ENCODE measurements around the gene AHNAK2.
A peak's percentile ranks its signal among the peaks of the same experiment; 100 is the strongest.
"Not testable (repeated sequence)": the region's sequence is repeated elsewhere in the genome, so short reads cannot be mapped to it uniquely, and the experiment has no call there.

AHNAK2 gene

DNA sequence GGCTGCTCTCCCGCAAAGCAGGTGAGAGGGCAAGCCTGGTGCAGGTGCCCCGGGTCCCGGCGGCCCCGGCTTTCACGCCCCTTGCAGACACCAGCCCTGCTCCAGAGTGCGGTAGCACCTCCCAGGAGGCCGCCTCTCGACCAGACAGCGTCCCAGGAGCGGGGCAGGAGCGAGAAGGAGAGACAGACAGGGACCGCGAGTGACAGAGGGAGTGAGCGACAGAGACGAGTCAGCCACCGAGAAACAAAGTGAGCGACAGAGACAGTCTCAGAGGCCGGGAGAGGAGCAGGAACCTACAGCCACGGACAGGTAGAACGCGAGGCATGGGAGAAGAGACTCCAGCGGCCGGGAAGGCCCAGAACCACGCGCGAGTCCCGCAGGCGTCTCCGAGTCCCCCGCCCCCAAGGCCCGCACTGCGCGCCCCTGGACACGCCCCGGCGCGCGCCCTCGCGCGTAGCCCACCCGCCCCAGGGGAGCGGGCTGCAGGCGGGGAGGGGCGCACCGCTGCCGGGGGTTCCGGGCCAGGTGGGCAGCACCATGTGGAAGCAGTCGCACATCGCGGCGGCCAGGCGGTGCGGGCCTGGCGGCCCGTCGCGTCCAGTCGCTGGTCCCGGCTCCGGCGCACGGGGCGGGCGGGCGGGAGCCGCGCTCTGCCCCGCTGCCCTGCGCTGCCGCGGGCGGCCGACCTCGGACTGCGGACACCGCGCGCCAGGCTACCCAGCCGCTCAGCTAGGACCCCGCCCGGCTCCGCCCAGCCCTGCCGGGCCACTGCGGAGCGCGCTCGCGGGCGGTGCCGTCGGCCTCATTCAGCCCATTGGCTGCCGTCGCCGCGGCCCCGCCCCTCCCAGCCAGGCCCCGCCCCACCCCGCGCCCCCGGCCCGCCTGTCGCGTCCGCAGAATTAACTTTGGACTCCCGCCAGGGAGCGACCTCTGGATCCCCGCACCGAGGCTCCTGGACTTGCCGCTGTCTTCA is at the start of gene AHNAK2:
Gene AHNAK2, minus strand, starts transcription at position 694 of the 973 bp plus-strand sequence. Its CDS starts 137 bp downstream, at position 557.
- no peak for DNase-seq

DNA sequence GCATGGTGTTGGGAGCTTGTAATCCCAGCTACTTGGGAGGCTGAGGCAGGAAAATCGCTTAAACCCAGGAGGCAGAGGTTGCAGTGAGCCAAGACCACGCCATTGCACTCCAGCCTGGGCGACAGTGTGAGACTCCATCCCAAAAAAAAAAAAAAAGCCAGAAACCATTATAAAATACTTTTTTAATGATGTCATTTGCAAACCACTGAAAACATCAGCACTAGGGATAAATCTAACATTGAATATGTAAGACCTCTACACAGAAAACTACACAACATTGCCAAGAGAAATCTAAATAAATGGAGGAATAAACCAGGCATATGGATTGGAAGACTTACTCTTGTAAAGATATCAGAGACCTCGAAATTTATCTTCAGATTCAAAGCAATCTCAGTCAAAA is 49.5 kb upstream of the AHNAK2 start:
- DNase-seq: not testable (repeated sequence)

DNA sequence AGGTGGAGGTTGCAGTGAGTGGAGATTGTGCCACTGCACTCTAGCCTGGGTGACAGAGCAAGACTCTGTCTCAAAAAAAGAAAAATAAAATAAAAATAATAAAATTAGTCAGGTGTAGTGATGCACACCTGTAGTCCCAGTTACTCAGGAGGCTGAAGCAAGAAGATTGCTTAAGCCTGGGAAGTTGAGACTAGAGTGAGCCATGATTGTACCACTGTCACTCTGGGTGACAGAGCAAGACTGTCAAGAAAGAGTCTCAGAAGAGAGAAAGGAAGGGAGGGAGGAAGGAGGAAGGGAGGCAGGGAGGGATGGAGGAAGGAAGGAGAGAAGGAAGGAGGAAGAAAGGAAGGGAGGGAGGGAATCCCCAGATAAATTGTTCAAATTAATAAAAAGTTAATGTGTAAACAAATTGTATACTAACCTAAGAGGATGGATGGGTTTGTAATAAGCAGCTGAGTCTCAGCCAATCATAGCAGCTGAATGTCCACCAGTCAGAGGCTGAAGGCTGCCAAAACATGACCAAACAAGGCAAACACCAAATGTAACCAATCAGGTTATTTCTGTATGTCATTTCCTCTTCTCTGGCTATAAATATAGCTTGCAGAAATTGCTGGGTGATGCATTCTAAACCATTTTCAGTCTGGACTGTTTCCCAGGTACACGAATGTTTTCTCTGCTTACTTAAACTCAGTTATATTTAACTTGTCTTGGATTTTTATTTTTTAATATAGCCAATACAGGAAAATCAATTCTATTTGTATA is 48.8 kb upstream of the AHNAK2 start:
- no peak for DNase-seq

DNA sequence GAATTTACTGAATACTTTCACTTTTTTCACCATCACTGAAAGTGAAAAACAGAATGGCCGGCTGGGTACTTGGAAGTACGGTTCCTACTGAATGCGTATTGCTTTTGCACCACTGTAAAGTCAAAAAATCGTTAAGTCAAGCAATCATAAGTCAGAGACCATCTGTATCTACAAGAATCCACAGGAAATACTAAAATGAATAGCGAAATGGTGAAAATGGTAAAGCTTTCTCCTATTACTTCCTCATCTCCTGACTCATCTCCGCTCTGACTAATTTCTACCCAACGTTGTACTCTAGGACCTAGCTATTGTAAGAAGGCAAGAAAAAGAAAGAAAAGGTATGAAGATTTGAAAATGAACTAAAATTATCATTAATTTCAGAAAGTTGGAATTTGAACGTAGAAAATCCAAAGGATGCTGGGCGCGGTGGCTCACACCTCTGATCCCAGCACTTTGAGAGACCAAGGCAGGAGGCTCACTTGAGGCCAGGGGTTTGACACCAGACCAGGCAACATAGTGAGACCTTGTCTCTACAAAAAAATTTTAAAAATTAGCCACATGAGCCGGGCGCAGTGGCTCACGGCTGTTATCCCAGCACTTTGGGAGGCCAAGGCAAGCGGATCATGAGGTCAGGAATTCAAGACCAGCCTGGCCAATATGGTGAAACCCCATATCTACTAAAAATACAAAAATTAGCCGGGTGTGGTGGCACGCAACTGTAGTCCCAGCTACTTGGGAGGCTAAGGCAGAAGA is 48.0 kb upstream of the AHNAK2 start:
- DNase-seq: no peak

DNA sequence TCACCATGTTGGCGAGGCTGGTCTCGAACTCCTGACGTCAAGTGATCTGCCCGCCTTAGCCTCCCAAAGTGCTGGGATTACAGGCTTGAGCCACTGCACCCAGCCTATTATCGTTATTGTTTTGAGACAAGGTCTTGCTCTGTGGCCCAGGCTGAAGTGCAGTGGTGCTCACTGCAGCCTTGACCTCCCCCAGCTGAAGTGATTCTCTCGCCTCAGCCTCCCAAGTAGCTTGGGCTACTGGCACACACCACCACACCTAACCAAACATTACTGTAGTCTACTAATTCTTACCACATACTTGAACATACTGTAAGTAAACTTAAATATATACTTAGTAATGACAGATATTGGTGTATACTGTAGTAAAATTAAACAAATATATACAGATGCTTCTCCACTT is 47.3 kb upstream of the AHNAK2 start:
- DNase-seq: no peak

DNA sequence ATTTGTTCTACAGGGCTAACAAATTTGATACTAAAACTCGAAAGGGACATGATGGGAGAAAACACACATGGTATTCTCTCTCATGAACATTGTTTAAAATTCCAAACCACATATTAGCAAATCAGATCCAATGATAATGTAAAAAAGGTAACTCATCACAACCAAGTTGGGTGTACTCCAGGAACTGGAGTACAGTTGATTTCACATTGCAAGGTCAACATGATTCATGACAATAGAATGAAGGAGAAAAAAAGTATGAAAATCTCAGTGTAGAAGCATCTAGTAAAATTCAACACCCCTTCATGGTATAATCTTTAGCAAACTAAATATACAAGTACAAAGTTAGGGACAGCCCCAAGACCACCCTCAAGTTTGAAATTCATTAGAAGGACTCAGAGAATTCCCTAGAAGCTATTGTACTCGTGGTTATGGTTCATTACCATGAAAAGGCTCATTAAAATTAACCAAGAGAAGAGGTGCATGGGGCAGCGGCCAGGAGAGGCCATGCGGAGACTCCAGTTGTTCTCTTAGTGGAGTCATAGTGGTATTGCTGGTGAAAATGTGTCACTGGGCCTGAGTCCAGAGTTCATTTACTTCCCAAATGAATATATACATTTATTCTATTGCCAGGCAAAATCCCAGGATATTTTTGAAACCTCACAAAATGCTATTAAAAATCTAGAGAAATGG is 45.8 kb upstream of the AHNAK2 start:
- no peak for DNase-seq

DNA sequence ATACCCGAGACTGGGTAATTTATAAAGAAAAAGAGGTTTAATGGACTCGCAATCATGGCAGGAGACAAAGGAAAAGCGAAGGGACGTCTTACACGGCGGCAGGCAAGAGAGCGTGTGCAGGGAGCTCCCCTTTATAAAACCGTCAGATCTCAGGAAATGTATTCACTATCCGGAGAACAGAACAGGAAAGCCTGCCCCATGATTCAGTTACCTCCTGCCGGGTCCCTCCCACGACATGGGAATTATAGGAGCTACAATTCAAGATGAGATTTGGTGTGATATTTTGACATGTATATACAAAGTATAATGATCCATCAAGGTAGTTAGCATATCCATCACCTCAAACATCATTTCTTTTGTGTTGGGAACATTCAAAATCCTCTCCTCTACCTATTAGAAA is 45.0 kb upstream of the AHNAK2 start:
- DNase-seq: no peak

DNA sequence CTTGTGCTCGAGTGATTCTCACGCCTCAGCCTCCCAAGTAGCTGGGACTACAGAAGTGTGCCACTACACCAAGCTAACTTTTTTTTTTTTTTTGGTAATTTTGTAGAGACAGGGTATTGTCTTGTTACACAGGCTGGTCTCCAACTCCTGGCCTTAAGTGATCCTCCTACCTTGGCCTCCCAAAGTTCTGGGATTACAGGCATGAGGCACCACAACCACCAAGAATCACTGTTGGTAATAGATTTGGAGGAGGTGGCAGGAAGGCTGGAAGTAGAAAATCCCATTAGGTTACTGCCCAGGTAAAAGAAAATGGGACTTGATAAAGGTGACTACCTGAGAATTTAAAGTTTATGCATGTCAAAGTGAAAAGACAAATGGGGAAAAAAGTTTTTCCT is 44.1 kb upstream of the AHNAK2 start:
- DNase-seq: no peak

DNA sequence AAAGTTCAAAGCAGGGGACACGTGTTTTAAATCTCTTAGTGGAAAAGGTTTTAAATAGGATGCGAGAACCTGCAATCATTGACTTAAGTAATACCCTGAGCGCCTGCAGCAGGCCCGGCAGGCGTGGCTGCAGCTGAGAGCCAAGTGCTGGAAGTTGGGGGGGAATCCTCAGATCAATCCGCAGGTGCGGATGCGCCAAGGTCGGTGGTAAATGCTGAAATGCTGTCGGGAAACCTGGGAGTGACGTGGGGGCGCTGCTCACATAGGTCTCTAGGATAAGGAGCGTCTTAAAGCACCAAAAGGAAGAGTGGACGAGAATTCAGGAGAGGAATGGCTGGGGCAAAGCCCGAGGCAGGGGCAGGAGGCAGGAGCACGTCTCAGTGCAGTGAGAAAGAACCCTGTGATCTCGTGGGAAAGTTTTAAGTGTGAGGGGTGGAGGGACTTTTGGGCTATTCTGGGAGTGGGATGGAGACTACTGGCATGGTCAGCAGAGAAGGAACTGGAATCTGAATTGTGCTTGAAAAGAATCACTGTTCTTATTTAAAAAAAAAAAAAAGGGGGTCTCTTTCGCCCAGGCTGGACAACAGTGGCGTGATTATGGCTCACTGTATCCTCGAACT is 43.6 kb upstream of the AHNAK2 start:
- no peak for DNase-seq

DNA sequence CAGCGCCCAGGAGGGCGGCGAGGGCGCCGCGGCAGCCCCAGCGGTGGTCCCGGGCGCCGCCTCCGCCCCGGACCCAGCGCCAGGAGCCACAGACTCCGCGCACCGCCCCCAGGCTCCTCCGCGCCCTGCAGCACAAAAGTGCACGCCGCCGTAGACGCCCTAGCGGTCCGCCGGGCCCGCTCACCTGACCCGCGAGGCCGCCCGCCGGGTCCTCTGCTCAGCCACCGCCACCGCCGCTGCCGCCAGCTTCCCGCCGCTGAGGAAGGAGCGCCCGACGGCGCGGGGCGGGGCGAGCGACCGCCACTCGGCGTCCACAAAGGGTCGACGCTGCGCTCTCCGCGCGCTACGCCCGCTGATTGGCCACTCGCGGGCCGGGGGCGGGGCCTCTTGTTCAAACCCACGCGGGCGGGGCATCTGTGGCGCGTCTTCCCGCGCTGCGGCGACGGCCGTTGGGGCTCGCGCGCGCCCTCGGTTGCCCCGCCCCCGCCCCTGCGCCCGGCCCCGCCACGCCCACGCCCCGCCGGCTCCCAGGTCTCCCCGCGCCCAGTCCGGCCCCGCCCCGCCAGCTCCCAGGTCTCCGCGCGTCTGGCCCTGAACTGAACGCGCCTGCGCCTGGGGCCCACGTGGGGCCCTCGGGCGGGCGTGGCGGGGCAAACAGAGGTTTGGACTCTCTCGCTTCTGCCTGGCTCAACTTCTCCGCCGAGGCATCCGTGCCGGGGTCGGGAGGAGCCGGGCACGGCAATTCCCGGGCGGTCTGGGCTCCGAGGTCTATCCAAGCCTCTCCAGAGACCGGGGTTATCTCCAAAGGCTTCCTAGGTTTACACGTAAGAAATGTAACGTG is 42.9 kb upstream of the AHNAK2 start, which contains the start of gene CDCA4:
Gene CDCA4, minus strand, starts transcription at position 269 of the 841 bp plus-strand sequence. CDS start 9,154 bp downstream, outside the sequence.
- DNase-seq: peak; percentile 82

DNA sequence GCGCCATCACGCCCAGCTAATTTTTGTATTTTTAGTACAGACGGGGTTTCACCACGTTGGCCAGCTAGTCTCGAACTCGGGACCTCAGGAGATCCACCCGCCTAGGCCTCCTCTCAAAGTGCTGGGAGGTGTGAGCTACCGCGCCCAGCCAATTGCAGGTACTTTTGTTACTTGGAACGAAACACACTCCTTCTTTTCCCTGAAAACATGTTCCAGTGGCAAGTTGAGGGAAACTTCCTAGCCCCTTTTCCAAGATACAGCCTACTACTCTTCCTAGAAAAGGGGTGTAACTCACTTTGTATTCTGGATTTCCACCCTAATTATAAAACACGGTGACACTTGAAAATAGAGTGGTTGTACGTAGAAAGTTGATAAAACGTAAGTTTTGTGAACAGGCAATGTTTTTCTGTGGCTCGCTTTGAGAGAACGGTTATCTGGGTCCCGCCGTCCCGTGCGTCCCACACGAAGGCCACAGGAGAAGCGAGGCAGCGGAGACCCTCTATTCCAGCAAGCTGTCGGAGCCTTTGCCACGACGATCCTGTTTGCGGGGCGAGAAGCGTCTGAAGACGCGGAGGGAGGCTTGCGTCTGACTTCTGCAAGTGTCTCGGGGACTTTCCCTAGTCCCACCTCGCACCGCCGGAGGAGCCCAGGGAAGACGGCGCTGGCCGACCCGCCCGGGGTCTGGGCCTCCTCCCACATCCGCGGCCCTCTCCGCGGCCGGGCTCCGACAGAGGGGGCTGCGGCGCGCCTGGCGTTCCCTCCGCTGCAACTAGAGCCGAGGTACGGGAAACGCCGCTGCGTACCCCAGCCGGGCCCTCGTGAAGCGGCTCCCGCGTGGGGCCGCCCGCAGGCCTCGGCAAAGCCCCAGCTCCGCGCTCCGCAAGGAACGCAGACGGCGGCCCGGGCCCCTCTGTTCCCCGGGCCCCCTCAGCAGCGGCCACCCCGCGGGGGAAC is 42.0 kb upstream of the AHNAK2 start:
- no peak for DNase-seq

DNA sequence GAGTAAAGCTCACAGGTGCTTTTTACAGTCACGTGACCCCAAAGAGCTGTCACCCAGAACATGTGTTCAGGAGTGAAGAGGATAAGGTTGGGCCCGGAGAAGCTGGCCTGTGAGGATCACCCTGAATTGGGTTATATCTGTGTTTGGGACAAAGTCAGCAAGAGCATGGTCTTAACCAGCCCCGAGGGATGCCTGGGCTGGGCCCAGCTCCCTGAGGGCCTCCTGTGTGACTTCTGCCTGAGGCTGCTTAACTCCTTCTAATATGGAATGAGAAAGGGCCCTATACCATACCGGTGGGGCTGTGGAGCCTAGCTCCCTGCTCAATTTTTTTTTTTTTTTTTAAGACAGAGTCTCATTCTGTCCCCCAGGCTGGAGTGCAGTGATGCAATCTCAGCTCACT is 40.2 kb upstream of the AHNAK2 start:
- DNase-seq: no peak

DNA sequence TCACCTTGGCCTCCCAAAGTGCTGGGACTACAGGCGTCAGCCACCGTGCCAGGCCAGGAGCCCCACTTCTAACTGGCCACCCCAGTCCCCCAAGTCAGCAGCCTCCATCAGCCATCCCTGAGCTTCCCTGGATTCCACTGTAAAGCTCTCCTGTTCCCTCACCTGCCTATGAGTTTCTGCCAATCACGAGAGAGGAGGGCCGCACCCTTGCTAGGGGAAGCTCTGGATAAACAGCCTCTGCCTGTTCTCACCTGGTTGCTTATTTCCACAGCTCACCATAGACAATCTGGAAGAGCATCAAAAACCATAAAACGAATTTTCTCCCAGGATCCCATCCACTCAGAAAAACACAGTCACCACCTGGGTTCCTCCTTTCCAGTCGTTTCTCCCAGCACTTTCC is 37.7 kb upstream of the AHNAK2 start:
- no peak for DNase-seq

DNA sequence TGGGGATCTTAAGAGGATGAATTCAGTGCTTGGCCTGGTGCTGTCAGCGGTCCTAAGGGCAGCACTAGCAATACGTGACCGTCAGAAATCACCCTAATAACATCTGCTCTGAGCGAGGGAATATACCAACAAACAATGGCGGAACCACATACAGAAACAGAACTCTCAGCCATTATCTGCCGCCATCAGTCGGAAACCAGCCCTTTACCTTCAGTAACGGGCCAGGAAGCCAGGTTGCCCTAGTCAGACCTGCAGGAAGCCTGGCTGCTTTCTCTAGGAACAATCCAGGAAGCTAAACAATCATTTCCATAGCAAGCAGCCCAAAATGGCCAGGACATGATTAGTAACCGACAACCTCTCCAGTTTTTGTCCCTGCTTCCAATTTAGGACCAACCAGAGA is 37.1 kb upstream of the AHNAK2 start:
- DNase-seq: no peak

DNA sequence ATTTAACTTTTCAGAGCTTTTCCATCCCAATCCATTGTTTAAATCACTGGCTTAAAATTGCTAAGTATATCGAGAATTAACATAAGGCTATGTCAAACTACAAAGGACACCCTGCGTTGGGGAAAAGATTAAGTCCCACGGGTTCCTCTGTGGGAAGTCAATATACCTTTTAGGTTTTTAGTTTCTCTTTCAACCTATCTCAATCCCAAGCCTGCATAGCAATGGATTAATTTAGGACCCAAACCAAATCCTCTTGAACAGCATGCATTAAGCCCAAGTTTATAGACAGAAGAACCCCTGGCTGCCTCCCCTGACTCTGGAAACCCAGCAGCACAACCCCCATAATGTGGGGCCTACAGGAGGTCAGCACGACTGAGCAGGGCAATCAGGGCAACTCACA is 36.5 kb upstream of the AHNAK2 start:
- DNase-seq: no peak

DNA sequence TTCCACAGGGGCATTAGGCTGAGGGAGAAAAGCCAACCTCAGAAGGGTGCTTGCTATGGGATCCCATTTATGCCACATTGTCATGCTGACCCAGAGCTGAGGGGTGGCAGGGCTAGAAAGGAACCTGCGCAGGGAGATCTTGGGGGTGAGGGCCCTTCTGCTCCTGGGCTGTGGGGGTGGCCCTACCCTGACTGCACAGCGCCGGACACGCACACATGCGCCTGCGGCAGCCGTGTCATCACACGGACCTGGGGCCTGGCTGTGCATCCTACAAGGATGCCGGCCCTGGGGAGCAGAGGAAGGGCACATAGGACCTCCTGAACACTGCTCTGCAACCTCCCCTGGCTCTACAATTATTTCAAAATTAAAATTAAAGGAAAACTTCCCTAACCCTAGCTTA is 35.9 kb upstream of the AHNAK2 start:
- no peak for DNase-seq

DNA sequence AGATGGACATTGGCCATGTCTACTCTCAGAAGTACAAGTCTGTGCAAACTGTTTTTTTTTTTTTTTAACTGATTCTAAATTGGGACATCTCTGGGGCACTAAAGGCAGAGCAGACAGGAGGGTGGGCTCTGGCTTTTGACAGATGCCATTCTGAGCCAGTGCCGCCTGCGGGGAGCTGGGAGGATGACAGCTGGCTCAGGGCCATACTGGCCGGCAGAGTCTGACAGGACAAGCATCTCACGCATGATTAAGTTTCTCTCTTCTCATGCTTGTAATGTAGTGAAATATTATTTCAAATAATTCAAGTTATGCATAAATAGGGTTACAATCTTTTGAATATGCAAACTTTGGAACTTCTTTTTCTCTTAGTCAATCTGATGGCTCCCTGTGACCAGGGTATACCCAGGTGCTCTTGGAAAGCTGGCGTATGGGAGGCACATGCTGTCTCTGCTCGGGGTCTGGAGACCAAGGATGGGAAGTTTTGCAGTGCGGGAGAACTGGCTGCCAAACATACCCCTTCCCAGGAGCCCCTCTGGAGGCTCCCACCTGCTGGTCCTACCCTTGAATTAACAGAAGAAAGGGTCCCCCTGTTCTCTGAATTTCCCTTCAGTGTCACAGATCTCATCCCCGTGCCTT is 35.1 kb upstream of the AHNAK2 start:
- DNase-seq: no peak

DNA sequence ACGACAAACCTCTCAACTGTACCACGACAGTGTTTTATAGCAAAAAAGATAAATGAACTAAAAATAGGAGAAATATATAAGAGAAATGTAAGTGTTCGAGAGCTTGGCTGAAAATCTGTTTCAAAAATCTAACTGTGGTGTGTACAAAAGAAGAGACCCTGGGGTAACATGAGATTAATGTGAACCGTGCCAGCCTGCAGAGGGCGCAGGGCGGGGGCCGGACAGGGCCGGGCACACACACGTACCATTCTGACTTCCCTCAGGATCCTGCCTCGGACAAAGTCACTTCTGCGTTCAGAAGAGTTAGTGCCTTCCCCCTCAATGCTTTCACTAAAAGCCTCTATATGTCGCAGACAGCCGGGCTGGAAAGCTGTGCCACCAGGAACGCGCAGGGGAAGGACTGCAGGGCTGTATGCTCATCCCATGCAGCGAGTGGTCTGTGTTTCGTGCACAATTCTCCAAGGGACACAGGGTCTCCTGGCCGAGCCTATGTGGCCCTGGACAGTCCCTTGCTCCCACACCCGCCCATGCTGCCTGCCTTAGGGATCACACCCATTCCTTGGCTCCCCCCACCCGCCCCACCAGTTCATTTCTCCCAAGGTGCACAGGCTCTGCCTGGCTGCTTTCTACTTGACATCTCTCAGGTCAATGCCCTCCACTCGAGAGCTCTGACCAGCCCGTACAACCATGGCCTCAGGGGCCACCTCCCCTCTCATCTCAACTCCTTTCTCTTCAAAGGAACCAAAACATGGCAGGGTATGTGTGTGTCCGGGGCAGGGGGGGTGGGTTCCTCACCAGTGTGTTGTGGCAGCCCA is 34.2 kb upstream of the AHNAK2 start:
- no peak for DNase-seq
